GM18873 (cell line): ENCODE measurements around the gene AGAP1.

Source experiments
- ATAC-seq: cut with Tn5 transposase; IDR thresholded peaks from one replicate; pipeline ENCODE4 v1.9.1; 2021; ENCODE audit warnings: mild to moderate bottlenecking, moderate library complexity, moderate number of reproducible peaks; ENCODE audit not compliant: unreplicated experiment, low FRiP score

The AGAP1 gene

GRCh38 chr2:235563056-235563910, 69.4 kb downstream of the AGAP1 start:
- no peak for ATAC-seq

GRCh38 chr2:235564066-235564465, 70.2 kb downstream of the AGAP1 start:
- ATAC-seq, result no peak

GRCh38 chr2:235564884-235565530, 71.2 kb downstream of the AGAP1 start:
- no peak for ATAC-seq

- no peak for ATAC-seq
These were observed 72.6 kb downstream of the AGAP1 start for GRCh38 chr2:235566415-235566814.

- no peak for ATAC-seq
These were observed 73.2 kb downstream of the AGAP1 start for GRCh38 chr2:235566931-235567495.

GRCh38 chr2:235567842-235568241, 74.0 kb downstream of the AGAP1 start:
- no peak for ATAC-seq

GRCh38 chr2:235568431-235568830, 74.6 kb downstream of the AGAP1 start:
- no peak for ATAC-seq

- ATAC-seq, result no peak
These were observed 76.0 kb downstream of the AGAP1 start for GRCh38 chr2:235569837-235570236.

- ATAC-seq, result no peak
These were observed 76.4 kb downstream of the AGAP1 start for GRCh38 chr2:235570256-235570655.

- ATAC-seq, result no peak
These were observed 77.3 kb downstream of the AGAP1 start for GRCh38 chr2:235570966-235571692.

- ATAC-seq, result no peak
These were observed 78.7 kb downstream of the AGAP1 start for GRCh38 chr2:235572592-235572991.

- no peak for ATAC-seq
These were observed 79.7 kb downstream of the AGAP1 start for GRCh38 chr2:235573331-235574221.

- ATAC-seq, result no peak
These were observed 81.6 kb downstream of the AGAP1 start for GRCh38 chr2:235575431-235575830.

- ATAC-seq, result no peak
These were observed 82.1 kb downstream of the AGAP1 start for GRCh38 chr2:235575904-235576303.

- ATAC-seq, result no peak
These were observed 82.6 kb downstream of the AGAP1 start for GRCh38 chr2:235576337-235576910.

- ATAC-seq, result no peak
These were observed 83.8 kb downstream of the AGAP1 start for GRCh38 chr2:235577404-235578330.

GRCh38 chr2:235579128-235579527, 85.3 kb downstream of the AGAP1 start:
- no peak for ATAC-seq

GRCh38 chr2:235580426-235581157, 86.7 kb downstream of the AGAP1 start:
- no peak for ATAC-seq
